Osteoblast (primary cell): ENCODE results near the gene NOTO. TPM values are rescaled to one million over a fixed set of nuclear protein-coding genes. Genes with fewer than 3 reads are reported as not detected.
"Not testable (repeated sequence)": the region's sequence is repeated elsewhere in the genome, so short reads cannot be mapped to it uniquely, and the experiment has no call there.

ENCODE experiments used
- DNase-seq: peaks from one replicate; pipeline ENCODE4 v3.0.0; 2011; ENCODE audit warnings: low spot score, mixed read lengths; ENCODE audit not compliant: insufficient read length; ENCODE audit errors: missing footprints
- H2AFZ ChIP-seq: 2 replicates; pipeline ENCODE4 v1.6.0; 2011; ENCODE audit warnings: mild to moderate bottlenecking, low read length
- H3K27ac ChIP-seq: 2 replicates; pipeline ENCODE4 v1.5.1; 2011; ENCODE audit warnings: mild to moderate bottlenecking, low read depth, low read length, moderate library complexity
- H3K27me3 ChIP-seq: 2 replicates; pipeline ENCODE4 v1.6.0; 2012; ENCODE audit warnings: mild to moderate bottlenecking, control low read depth, inconsistent platforms, low read length, moderate library complexity; ENCODE audit not compliant: insufficient read depth
- H3K36me3 ChIP-seq: 2 replicates; pipeline ENCODE4 v1.5.1; 2011; ENCODE audit warnings: mild to moderate bottlenecking, low read length, control low read depth, moderate library complexity; ENCODE audit not compliant: insufficient read depth
- H3K4me1 ChIP-seq: 2 replicates; pipeline ENCODE4 v1.5.1; 2011; ENCODE audit warnings: mild to moderate bottlenecking, low read length, control low read depth, moderate library complexity; ENCODE audit not compliant: insufficient read depth
- H3K4me2 ChIP-seq: 2 replicates; pipeline ENCODE4 v1.6.0; 2011; ENCODE audit warnings: mild to moderate bottlenecking, low read length; ENCODE audit not compliant: insufficient read depth
- H3K4me3 ChIP-seq: fragments of 200-600 bp; sonication (generic); 3 replicates; pipeline ENCODE4 v1.5.1; 2012; ENCODE audit warnings: mild to moderate bottlenecking, low read length, inconsistent platforms; ENCODE audit not compliant: insufficient read depth
- H3K79me2 ChIP-seq: 2 replicates; pipeline ENCODE4 v1.6.0; 2012; ENCODE audit warnings: mild to moderate bottlenecking, low read length, control low read depth, inconsistent platforms; ENCODE audit not compliant: insufficient read depth
- H3K9me3 ChIP-seq: 2 replicates; pipeline ENCODE4 v1.5.1; 2011; ENCODE audit warnings: low read depth, low read length, control low read depth
- H4K20me1 ChIP-seq: 2 replicates; pipeline ENCODE4 v1.6.0; 2012; ENCODE audit warnings: mild to moderate bottlenecking, low read length, control low read depth; ENCODE audit not compliant: insufficient read depth
- total RNA-seq: library from RNA; depleted of rRNA; stranded (reverse); fragments of >200 nt; gene quantifications from 2 replicates; pipeline ENCODE4 v1.2.3, GENCODE V29; 2012
- TF ChIP-seq, protein P1 (sequence below): IDR thresholded peaks from 2 replicates; pipeline ENCODE4 v1.5.1; 2011; ENCODE audit warnings: mild to moderate bottlenecking, low read depth, low read length, moderate library complexity; ENCODE audit errors: extremely low read depth

NOTO gene
- total RNA-seq, 1 donor = not detected

- Histone ChIP-seq H3K9me3 (no peaks in the 10 kb centered on the region), H3K4me1 (no peaks in the 10 kb centered on the region), H3K79me2 (no peaks in the 10 kb centered on the region), H3K4me3 (no peak overlapping the region), H3K4me2 (no peak overlapping the region), H3K36me3 (no peaks in the 10 kb centered on the region), H3K27ac (no peak overlapping the region), H4K20me1 (no peaks in the 10 kb centered on the region), H2AFZ (no peak overlapping the region), H3K27me3 (peaks cover 14% of the 10 kb centered on the region)
- peak; percentile 94 for DNase-seq
- TF ChIP-seq, protein P1, sequence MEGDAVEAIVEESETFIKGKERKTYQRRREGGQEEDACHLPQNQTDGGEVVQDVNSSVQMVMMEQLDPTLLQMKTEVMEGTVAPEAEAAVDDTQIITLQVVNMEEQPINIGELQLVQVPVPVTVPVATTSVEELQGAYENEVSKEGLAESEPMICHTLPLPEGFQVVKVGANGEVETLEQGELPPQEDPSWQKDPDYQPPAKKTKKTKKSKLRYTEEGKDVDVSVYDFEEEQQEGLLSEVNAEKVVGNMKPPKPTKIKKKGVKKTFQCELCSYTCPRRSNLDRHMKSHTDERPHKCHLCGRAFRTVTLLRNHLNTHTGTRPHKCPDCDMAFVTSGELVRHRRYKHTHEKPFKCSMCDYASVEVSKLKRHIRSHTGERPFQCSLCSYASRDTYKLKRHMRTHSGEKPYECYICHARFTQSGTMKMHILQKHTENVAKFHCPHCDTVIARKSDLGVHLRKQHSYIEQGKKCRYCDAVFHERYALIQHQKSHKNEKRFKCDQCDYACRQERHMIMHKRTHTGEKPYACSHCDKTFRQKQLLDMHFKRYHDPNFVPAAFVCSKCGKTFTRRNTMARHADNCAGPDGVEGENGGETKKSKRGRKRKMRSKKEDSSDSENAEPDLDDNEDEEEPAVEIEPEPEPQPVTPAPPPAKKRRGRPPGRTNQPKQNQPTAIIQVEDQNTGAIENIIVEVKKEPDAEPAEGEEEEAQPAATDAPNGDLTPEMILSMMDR = peak; percentile 94
These were observed 38.6 kb upstream of the NOTO start for GRCh38 chr2:73163483-73164367.

GRCh38 chr2:73165978-73166377, 36.4 kb upstream of the NOTO start:
- H3K9me3 ChIP-seq, H3K27ac ChIP-seq, DNase-seq, H3K4me3 ChIP-seq, H3K4me2 ChIP-seq, H2AFZ ChIP-seq, H3K27me3 ChIP-seq, H3K4me1 ChIP-seq, H4K20me1 ChIP-seq, H3K79me2 ChIP-seq, H3K36me3 ChIP-seq: not testable (repeated sequence)

DNA sequence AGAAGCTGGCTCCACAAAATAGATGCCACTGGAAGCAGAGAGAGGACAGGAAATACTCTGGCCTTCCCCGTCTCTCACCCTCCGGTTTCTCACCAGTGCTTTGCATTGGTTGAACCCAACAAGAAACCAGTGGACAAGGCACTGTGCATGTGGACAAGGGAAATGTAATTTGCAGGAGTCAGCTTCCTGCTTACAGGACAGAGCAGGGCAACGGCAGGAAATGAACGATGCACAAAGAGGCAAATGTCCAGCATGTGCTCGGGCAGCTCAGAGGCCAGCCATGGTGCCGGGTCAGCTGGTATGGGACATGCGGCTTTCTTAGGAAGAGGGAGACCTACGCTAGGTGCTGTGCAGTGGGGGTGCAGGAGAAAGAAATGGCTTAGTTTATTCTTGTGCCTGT, 35.6 kb upstream of the NOTO start:
- not testable (repeated sequence) for H3K9me3 ChIP-seq, H3K27ac ChIP-seq, DNase-seq, H3K79me2 ChIP-seq, H4K20me1 ChIP-seq, H2AFZ ChIP-seq, H3K4me3 ChIP-seq, H3K4me1 ChIP-seq, H3K4me2 ChIP-seq, H3K27me3 ChIP-seq, H3K36me3 ChIP-seq

GRCh38 chr2:73168348-73168747, 34.0 kb upstream of the NOTO start:
- not testable (repeated sequence) for H3K27me3 ChIP-seq, H3K4me2 ChIP-seq, DNase-seq, H3K36me3 ChIP-seq, H3K4me1 ChIP-seq, H3K4me3 ChIP-seq, H3K79me2 ChIP-seq, H4K20me1 ChIP-seq, H3K27ac ChIP-seq, H3K9me3 ChIP-seq, H2AFZ ChIP-seq

- not testable (repeated sequence) for H3K79me2 ChIP-seq, H2AFZ ChIP-seq, H3K36me3 ChIP-seq, H4K20me1 ChIP-seq, H3K27me3 ChIP-seq, DNase-seq, H3K27ac ChIP-seq, H3K4me2 ChIP-seq, H3K4me1 ChIP-seq, H3K4me3 ChIP-seq, H3K9me3 ChIP-seq
These were observed 32.0 kb upstream of the NOTO start for GRCh38 chr2:73170341-73170740.

DNA sequence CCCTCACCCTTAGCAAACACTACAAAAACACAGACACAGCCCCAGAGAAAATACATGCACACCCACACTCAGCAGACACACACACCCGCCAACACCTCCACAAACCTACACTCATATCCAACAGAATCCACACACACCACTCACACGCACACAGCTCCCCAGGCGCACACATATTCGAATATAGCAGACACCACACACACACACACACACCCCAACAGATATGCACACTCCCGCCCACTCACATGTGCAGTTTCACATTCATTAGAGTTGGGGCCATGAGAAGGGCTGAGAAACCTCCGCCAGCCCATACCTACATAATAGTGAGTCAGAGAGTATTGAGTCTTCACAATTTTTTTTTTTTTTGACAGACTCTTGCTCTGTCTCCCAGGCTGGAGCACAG, 29.4 kb upstream of the NOTO start:
- Histone ChIP-seq H2AFZ (no peak overlapping the region), H3K4me3 (no peak overlapping the region), H3K36me3 (no peaks in the 10 kb centered on the region), H3K27me3 (peaks cover 13% of the 10 kb centered on the region), H3K4me2 (no peak overlapping the region), H3K4me1 (peaks cover 19% of the 10 kb centered on the region), H3K27ac (no peak overlapping the region), H3K9me3 (no peaks in the 10 kb centered on the region), H3K79me2 (no peaks in the 10 kb centered on the region), H4K20me1 (no peaks in the 10 kb centered on the region)
- DNase-seq = no peak
- TF ChIP-seq, protein P1 = no peak
